ENCODE measurements around the gene KCNK2. TPM values are rescaled to one million over a fixed set of nuclear protein-coding genes. Genes with fewer than 3 reads are reported as not detected.

KCNK2 gene
- total and polyA plus RNA-seq, 2 experiments from 2014 or later = 0.07 to 0.24 TPM

DNA sequence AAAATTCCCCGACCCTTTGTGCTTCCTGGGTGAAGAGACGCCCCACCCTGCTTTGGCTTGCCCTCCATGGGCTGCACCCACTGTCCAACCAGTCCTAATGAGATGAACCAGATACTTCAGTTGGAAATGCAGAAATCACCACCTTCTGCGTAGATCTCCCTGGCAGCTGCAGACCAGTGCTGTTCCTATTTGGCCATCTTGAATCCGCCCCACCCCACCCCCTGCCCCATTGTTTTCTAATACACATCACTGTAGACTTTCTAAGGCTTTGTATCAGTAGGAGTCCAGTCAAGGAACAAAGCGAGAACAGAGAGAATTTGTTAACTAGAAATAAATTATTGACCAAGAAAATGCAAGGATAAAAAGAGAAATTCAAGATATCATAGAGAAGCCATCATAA, 178.2 kb downstream of the KCNK2 start (continued):
- no peak for TF ChIP-seq JUNB (IDR thresholded peaks at IDR 0.05; ENCODE audit: unreplicated experiment)

DNA sequence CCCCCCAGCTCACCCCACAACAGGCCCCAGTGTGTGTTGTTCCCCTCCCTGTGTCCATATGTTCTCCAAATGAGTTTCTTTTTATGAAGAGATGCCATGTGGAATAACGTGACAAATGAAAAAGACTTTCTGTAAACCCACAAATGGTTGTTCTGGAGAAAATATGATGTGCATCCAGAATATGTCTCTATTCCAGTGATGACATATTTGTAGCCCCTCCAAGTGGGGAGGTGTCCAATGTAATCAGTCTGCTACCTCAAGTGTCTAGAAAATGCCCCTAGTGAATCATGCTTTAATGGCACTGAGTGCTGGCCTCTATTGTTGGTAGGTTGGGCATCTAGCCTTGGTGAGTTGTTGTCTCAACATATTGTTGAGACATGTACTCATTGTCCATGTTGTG, 179.6 kb downstream of the KCNK2 start:
- Mint-ChIP-seq H3K9me3 (peaks cover 10% of the 10 kb centered on the region), H3K27ac (no peak overlapping the region), H3K4me1 (peaks cover 5% of the 10 kb centered on the region), H3K36me3 (ENCODE audit: low read depth) (peaks cover 6% of the 10 kb centered on the region; the same call in 1 of the 3 replicates), H3K4me3 (no peak overlapping the region), H3K27me3 (ENCODE audit: insufficient read depth, low read depth, poor library complexity) (no peaks in the 10 kb centered on the region)
- peaks cover 32% of the 10 kb centered on the region for H3K9me2 ChIP-seq (ENCODE audit: insufficient read depth)
- H3K4me2 ChIP-seq = no peak overlapping the region
- TF ChIP-seq, protein P1, sequence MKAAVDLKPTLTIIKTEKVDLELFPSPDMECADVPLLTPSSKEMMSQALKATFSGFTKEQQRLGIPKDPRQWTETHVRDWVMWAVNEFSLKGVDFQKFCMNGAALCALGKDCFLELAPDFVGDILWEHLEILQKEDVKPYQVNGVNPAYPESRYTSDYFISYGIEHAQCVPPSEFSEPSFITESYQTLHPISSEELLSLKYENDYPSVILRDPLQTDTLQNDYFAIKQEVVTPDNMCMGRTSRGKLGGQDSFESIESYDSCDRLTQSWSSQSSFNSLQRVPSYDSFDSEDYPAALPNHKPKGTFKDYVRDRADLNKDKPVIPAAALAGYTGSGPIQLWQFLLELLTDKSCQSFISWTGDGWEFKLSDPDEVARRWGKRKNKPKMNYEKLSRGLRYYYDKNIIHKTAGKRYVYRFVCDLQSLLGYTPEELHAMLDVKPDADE (IDR thresholded peaks at IDR 0.05) = no peak
- no peak for TF ChIP-seq CREB1 (CRISPR knock-in tag; IDR thresholded peaks at IDR 0.05; ENCODE audit: low read depth)
- TF ChIP-seq, protein P2, sequence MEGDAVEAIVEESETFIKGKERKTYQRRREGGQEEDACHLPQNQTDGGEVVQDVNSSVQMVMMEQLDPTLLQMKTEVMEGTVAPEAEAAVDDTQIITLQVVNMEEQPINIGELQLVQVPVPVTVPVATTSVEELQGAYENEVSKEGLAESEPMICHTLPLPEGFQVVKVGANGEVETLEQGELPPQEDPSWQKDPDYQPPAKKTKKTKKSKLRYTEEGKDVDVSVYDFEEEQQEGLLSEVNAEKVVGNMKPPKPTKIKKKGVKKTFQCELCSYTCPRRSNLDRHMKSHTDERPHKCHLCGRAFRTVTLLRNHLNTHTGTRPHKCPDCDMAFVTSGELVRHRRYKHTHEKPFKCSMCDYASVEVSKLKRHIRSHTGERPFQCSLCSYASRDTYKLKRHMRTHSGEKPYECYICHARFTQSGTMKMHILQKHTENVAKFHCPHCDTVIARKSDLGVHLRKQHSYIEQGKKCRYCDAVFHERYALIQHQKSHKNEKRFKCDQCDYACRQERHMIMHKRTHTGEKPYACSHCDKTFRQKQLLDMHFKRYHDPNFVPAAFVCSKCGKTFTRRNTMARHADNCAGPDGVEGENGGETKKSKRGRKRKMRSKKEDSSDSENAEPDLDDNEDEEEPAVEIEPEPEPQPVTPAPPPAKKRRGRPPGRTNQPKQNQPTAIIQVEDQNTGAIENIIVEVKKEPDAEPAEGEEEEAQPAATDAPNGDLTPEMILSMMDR (conservative IDR thresholded peaks at IDR 0.05; ENCODE audit: low read depth in 2 of 2) = no peak
- no peak for TF ChIP-seq ZNF114 (CRISPR knock-in tag; IDR thresholded peaks at IDR 0.05)
- TF ChIP-seq STAT1 (IDR thresholded peaks at IDR 0.05; ENCODE audit: unreplicated experiment) = no peak
- no peak for TF ChIP-seq EZH2 (IDR thresholded peaks at IDR 0.05; ENCODE audit: low read depth, unreplicated experiment)
- TF ChIP-seq POLR2AphosphoS5 (IDR thresholded peaks at IDR 0.05; ENCODE audit: low read depth) = no peak
- TF ChIP-seq JUNB (IDR thresholded peaks at IDR 0.05; ENCODE audit: unreplicated experiment) = no peak
- TF ChIP-seq ZNF331 (CRISPR knock-in tag; IDR thresholded peaks at IDR 0.05; ENCODE audit: low read depth) = no peak
- no peak for TF ChIP-seq EZH2phosphoT487 (IDR thresholded peaks at IDR 0.05; ENCODE audit: unreplicated experiment)
- TF ChIP-seq, protein P3, sequence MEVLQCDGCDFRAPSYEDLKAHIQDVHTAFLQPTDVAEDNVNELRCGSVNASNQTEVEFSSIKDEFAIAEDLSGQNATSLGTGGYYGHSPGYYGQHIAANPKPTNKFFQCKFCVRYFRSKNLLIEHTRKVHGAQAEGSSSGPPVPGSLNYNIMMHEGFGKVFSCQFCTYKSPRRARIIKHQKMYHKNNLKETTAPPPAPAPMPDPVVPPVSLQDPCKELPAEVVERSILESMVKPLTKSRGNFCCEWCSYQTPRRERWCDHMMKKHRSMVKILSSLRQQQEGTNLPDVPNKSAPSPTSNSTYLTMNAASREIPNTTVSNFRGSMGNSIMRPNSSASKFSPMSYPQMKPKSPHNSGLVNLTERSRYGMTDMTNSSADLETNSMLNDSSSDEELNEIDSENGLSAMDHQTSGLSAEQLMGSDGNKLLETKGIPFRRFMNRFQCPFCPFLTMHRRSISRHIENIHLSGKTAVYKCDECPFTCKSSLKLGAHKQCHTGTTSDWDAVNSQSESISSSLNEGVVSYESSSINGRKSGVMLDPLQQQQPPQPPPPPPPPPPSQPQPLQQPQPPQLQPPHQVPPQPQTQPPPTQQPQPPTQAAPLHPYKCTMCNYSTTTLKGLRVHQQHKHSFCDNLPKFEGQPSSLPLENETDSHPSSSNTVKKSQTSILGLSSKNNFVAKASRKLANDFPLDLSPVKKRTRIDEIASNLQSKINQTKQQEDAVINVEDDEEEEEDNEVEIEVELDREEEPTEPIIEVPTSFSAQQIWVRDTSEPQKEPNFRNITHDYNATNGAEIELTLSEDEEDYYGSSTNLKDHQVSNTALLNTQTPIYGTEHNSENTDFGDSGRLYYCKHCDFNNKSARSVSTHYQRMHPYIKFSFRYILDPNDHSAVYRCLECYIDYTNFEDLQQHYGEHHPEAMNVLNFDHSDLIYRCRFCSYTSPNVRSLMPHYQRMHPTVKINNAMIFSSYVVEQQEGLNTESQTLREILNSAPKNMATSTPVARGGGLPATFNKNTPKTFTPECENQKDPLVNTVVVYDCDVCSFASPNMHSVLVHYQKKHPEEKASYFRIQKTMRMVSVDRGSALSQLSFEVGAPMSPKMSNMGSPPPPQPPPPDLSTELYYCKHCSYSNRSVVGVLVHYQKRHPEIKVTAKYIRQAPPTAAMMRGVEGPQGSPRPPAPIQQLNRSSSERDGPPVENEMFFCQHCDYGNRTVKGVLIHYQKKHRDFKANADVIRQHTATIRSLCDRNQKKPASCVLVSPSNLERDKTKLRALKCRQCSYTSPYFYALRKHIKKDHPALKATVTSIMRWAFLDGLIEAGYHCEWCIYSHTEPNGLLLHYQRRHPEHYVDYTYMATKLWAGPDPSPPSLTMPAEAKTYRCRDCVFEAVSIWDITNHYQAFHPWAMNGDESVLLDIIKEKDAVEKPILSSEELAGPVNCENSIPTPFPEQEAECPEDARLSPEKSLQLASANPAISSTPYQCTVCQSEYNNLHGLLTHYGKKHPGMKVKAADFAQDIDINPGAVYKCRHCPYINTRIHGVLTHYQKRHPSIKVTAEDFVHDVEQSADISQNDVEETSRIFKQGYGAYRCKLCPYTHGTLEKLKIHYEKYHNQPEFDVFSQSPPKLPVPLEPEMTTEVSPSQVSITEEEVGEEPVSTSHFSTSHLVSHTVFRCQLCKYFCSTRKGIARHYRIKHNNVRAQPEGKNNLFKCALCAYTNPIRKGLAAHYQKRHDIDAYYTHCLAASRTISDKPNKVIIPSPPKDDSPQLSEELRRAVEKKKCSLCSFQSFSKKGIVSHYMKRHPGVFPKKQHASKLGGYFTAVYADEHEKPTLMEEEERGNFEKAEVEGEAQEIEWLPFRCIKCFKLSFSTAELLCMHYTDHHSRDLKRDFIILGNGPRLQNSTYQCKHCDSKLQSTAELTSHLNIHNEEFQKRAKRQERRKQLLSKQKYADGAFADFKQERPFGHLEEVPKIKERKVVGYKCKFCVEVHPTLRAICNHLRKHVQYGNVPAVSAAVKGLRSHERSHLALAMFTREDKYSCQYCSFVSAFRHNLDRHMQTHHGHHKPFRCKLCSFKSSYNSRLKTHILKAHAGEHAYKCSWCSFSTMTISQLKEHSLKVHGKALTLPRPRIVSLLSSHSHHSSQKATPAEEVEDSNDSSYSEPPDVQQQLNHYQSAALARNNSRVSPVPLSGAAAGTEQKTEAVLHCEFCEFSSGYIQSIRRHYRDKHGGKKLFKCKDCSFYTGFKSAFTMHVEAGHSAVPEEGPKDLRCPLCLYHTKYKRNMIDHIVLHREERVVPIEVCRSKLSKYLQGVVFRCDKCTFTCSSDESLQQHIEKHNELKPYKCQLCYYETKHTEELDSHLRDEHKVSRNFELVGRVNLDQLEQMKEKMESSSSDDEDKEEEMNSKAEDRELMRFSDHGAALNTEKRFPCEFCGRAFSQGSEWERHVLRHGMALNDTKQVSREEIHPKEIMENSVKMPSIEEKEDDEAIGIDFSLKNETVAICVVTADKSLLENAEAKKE (CRISPR knock-in tag; IDR thresholded peaks at IDR 0.05) = no peak
- TF ChIP-seq, protein P4, sequence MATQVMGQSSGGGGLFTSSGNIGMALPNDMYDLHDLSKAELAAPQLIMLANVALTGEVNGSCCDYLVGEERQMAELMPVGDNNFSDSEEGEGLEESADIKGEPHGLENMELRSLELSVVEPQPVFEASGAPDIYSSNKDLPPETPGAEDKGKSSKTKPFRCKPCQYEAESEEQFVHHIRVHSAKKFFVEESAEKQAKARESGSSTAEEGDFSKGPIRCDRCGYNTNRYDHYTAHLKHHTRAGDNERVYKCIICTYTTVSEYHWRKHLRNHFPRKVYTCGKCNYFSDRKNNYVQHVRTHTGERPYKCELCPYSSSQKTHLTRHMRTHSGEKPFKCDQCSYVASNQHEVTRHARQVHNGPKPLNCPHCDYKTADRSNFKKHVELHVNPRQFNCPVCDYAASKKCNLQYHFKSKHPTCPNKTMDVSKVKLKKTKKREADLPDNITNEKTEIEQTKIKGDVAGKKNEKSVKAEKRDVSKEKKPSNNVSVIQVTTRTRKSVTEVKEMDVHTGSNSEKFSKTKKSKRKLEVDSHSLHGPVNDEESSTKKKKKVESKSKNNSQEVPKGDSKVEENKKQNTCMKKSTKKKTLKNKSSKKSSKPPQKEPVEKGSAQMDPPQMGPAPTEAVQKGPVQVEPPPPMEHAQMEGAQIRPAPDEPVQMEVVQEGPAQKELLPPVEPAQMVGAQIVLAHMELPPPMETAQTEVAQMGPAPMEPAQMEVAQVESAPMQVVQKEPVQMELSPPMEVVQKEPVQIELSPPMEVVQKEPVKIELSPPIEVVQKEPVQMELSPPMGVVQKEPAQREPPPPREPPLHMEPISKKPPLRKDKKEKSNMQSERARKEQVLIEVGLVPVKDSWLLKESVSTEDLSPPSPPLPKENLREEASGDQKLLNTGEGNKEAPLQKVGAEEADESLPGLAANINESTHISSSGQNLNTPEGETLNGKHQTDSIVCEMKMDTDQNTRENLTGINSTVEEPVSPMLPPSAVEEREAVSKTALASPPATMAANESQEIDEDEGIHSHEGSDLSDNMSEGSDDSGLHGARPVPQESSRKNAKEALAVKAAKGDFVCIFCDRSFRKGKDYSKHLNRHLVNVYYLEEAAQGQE (IDR thresholded peaks at IDR 0.05; ENCODE audit: unreplicated experiment) = no peak
- no peak for TF ChIP-seq NANOG (IDR thresholded peaks at IDR 0.05; ENCODE audit: borderline replicate concordance)
- H3K4me3 ChIP-seq = no peak overlapping the region
- H3K27ac ChIP-seq (ENCODE audit: low read depth) = no peak overlapping the region
- H3K4me1 ChIP-seq (ENCODE audit: insufficient read depth) = peaks cover 9% of the 10 kb centered on the region
- ATAC-seq (no peak), DNase-seq (ENCODE audit: low spot score) (no peak)
- H3K36me3 ChIP-seq (ENCODE audit: insufficient read depth) = no peaks in the 10 kb centered on the region
- H3K79me2 ChIP-seq (replicated peaks; ENCODE audit: insufficient read depth) = no peaks in the 10 kb centered on the region
- no peak overlapping the region for H2AFZ ChIP-seq
- no peaks in the 10 kb centered on the region for H4K20me1 ChIP-seq (replicated peaks; ENCODE audit: insufficient read depth)
- no peaks in the 10 kb centered on the region for H3K27me3 ChIP-seq (ENCODE audit: insufficient read depth)
- no peaks in the 10 kb centered on the region for H3F3A ChIP-seq (replicated peaks; ENCODE audit: low read depth)

Data from GM23338 (cell line).